Measurements from ENCODE around the gene PTPA. TPM values are rescaled to one million over a fixed set of nuclear protein-coding genes. Genes with fewer than 3 reads are reported as not detected.
A peak's percentile ranks its signal among the peaks of the same experiment; 100 is the strongest.

Gene PTPA
- total RNA-seq, 1 experiment from 2014 or later, result 182 TPM

- intact Hi-C loops (cut with micrococcal nuclease; ENCODE audit: unreplicated experiment), result no loop called here
- BruUV-seq (replicated peaks), result no TSS peak
- POLR2A ChIA-PET (ENCODE audit: unreplicated experiment), result no interaction called here
Observed at GRCh38 chr9:129093602-129094386, 17.4 kb upstream of the PTPA start.

GRCh38 chr9:129094387-129095169 is 16.6 kb upstream of the PTPA start:
- H3K27me3 ChIP-seq (ENCODE audit: insufficient read depth, low read depth), result no peaks in the 10 kb centered on the region
- no peak overlapping the region for H3K4me2 ChIP-seq
- H3K36me3 ChIP-seq (ENCODE audit: low read depth), result no peaks in the 10 kb centered on the region
- H3K79me2 ChIP-seq (ENCODE audit: low read depth), result no peaks in the 10 kb centered on the region
- no peaks in the 10 kb centered on the region; the same call in 1 of the 2 replicates for H3F3A ChIP-seq (ENCODE audit: insufficient read depth, low read depth)
- no TSS peak for BruUV-seq (replicated peaks)
- TF ChIP-seq CTCF (conservative IDR thresholded peaks at IDR 0.05), result no peak
- TF ChIP-seq EZH2 (IDR thresholded peaks at IDR 0.05; ENCODE audit: low read depth), result no peak
- intact Hi-C loops (cut with micrococcal nuclease; ENCODE audit: unreplicated experiment), result no loop called here
- ChIA-PET POLR2A (ENCODE audit: unreplicated experiment) (no interaction called here), CTCF (no interaction called here)
- no peak overlapping the region for H3K4me3 ChIP-seq
- no peaks in the 10 kb centered on the region for H3K4me1 ChIP-seq (replicated peaks; ENCODE audit: insufficient read depth)
- no peaks in the 10 kb centered on the region for H3K9me3 ChIP-seq (ENCODE audit: insufficient read depth, low read depth)
- no peaks in the 10 kb centered on the region for H3K9me2 ChIP-seq (ENCODE audit: insufficient read depth)
- no peak overlapping the region for H3K27ac ChIP-seq
- DNase-seq, result peak in 1 of 2 experiments; percentile 13
- H2AFZ ChIP-seq, result no peak overlapping the region
- no peaks in the 10 kb centered on the region for H4K20me1 ChIP-seq (ENCODE audit: insufficient read depth)

More at GRCh38 chr9:129093602-129094386, 17.4 kb upstream of the PTPA start:
- Histone ChIP-seq H3K4me3 (no peak overlapping the region), H3K36me3 (ENCODE audit: low read depth) (no peaks in the 10 kb centered on the region), H3K4me2 (no peak overlapping the region), H4K20me1 (ENCODE audit: insufficient read depth) (no peaks in the 10 kb centered on the region), H3K9me2 (ENCODE audit: insufficient read depth) (no peaks in the 10 kb centered on the region), H3K9me3 (ENCODE audit: insufficient read depth, low read depth) (no peaks in the 10 kb centered on the region), H3K27me3 (ENCODE audit: insufficient read depth, low read depth) (no peaks in the 10 kb centered on the region), H2AFZ (no peak overlapping the region), H3K27ac (no peak overlapping the region), H3K79me2 (ENCODE audit: low read depth) (no peaks in the 10 kb centered on the region), H3K4me1 (replicated peaks; ENCODE audit: insufficient read depth) (no peaks in the 10 kb centered on the region), H3F3A (ENCODE audit: insufficient read depth, low read depth) (no peaks in the 10 kb centered on the region; the same call in 1 of the 2 replicates)
- CTCF ChIA-PET, result no interaction called here
- peak in 1 of 2 experiments; percentile 31 for DNase-seq
- TF ChIP-seq CTCF (conservative IDR thresholded peaks at IDR 0.05) (no peak), EZH2 (IDR thresholded peaks at IDR 0.05; ENCODE audit: low read depth) (no peak)

GRCh38 chr9:129095170-129095667 is 16.0 kb upstream of the PTPA start:
- no peaks in the 10 kb centered on the region; the same call in 1 of the 2 replicates for H3F3A ChIP-seq (ENCODE audit: insufficient read depth, low read depth)
- no peaks in the 10 kb centered on the region for H3K9me3 ChIP-seq (ENCODE audit: insufficient read depth, low read depth)
- H3K27me3 ChIP-seq (ENCODE audit: insufficient read depth, low read depth), result no peaks in the 10 kb centered on the region
- no peak overlapping the region for H3K4me2 ChIP-seq
- H3K9me2 ChIP-seq (ENCODE audit: insufficient read depth), result no peaks in the 10 kb centered on the region
- H3K4me1 ChIP-seq (replicated peaks; ENCODE audit: insufficient read depth), result no peaks in the 10 kb centered on the region
- no peaks in the 10 kb centered on the region for H3K79me2 ChIP-seq (ENCODE audit: low read depth)
- CTCF ChIA-PET, result no interaction called here
- H3K4me3 ChIP-seq, result no peak overlapping the region
- intact Hi-C loops (cut with micrococcal nuclease; ENCODE audit: unreplicated experiment), result no loop called here
- TF ChIP-seq EZH2 (IDR thresholded peaks at IDR 0.05; ENCODE audit: low read depth) (no peak), CTCF (conservative IDR thresholded peaks at IDR 0.05) (no peak)
- H3K27ac ChIP-seq, result no peak overlapping the region
- no TSS peak for BruUV-seq (replicated peaks)
- H2AFZ ChIP-seq, result no peak overlapping the region
- POLR2A ChIA-PET (ENCODE audit: unreplicated experiment), result no interaction called here
- H4K20me1 ChIP-seq (ENCODE audit: insufficient read depth), result no peaks in the 10 kb centered on the region
- H3K36me3 ChIP-seq (ENCODE audit: low read depth), result no peaks in the 10 kb centered on the region
- DNase-seq, result peak in 1 of 2 experiments; percentile 21

All from PC-9 (cell line).